HepG2 (cell line): ENCODE measurements around the gene SNRNP27. TPM values are rescaled to one million over a fixed set of nuclear protein-coding genes. Genes with fewer than 3 reads are reported as not detected.

Experiments
- CEBPZ ChIP-seq: IDR thresholded peaks from 2 replicates; pipeline ENCODE4 v1.6.1; 2012; ENCODE audit warnings: low read length, improper control_type of control experiment
- ELF1 ChIP-seq: sonication (generic); formaldehyde crosslinking; IDR thresholded peaks from 2 replicates; pipeline ENCODE4 v1.4.0; 2020; ENCODE audit warnings: missing genetic modification reagents
- ESRRA ChIP-seq: sonication (generic); formaldehyde crosslinking; IDR thresholded peaks from 2 replicates; pipeline ENCODE4 v1.5.1; 2020; ENCODE audit warnings: mild to moderate bottlenecking, low read depth, missing genetic modification reagents
- KLF15 ChIP-seq: sonication (generic); formaldehyde crosslinking; IDR thresholded peaks from 2 replicates; pipeline ENCODE4 v1.8.1; 2023; ENCODE audit warnings: borderline replicate concordance, mild to moderate bottlenecking, inconsistent platforms, missing genetic modification reagents, mixed read lengths
- KLF16 ChIP-seq, 2 experiments: sonication (generic) in 1 of 2; formaldehyde crosslinking in 1 of 2; IDR thresholded peaks; 2 replicates each; pipeline versions ENCODE4 v1.6.1 to v1.8.0; 2016 to 2023; ENCODE audit warnings: missing genetic modification reagents in 2 of 2, missing compliant biosample characterization in 1 of 2
- MEIS1 ChIP-seq: sonication (generic); formaldehyde crosslinking; IDR thresholded peaks from 2 replicates; pipeline ENCODE4 v1.9.0; 2021; ENCODE audit warnings: mild to moderate bottlenecking, missing genetic modification reagents, moderate library complexity, borderline replicate concordance
- NFIC ChIP-seq: IDR thresholded peaks from 2 replicates; pipeline ENCODE4 v1.6.1; 2012; ENCODE audit warnings: mild to moderate bottlenecking, low read length, inconsistent platforms
- POGZ ChIP-seq: sonication (generic); formaldehyde crosslinking; IDR thresholded peaks from 2 replicates; pipeline ENCODE4 v1.4.0; 2020; ENCODE audit warnings: mild to moderate bottlenecking, missing genetic modification reagents
- PRMT3 ChIP-seq: sonication (generic); formaldehyde crosslinking; IDR thresholded peaks from 2 replicates; pipeline ENCODE4 v1.8.1; 2022; ENCODE audit warnings: low read depth, mild to moderate bottlenecking, moderate library complexity, missing genetic modification reagents, borderline replicate concordance
- SIN3A ChIP-seq: IDR thresholded peaks from 2 replicates; pipeline ENCODE4 v1.6.1; 2011; ENCODE audit warnings: low read depth, mild to moderate bottlenecking, control low read depth, low read length, borderline replicate concordance
- SNAI1 ChIP-seq: sonication (generic); formaldehyde crosslinking; IDR thresholded peaks from 2 replicates; pipeline ENCODE4 v1.5.0; 2020; ENCODE audit warnings: mild to moderate bottlenecking, missing genetic modification reagents, borderline replicate concordance
- SP140L ChIP-seq: sonication (generic); formaldehyde crosslinking; IDR thresholded peaks from 2 replicates; pipeline ENCODE4 v1.4.0; 2020; ENCODE audit warnings: missing genetic modification reagents, borderline replicate concordance
- SRSF9 ChIP-seq: fragments of 200-400 bp; formaldehyde crosslinking; IDR thresholded peaks from 2 replicates; pipeline ENCODE4 v1.6.1; 2018; ENCODE audit warnings: borderline replicate concordance, mild to moderate bottlenecking, low read depth, low read length; ENCODE audit not compliant: insufficient read depth, poor library complexity, severe bottlenecking
- ZNF12 ChIP-seq: sonication (generic); formaldehyde crosslinking; IDR thresholded peaks from 2 replicates; pipeline ENCODE4 v1.5.0; 2020; ENCODE audit warnings: missing genetic modification reagents
- ZNF143 ChIP-seq: sonication (generic); formaldehyde crosslinking; IDR thresholded peaks from 2 replicates; pipeline ENCODE4 v1.4.0; 2020; ENCODE audit warnings: missing genetic modification reagents
- ZNF546 ChIP-seq: sonication (generic); formaldehyde crosslinking; conservative IDR thresholded peaks from 2 replicates; pipeline ENCODE4 v1.8.1; 2023; ENCODE audit warnings: mild to moderate bottlenecking, missing genetic modification reagents
- ZNF563 ChIP-seq: sonication (generic); formaldehyde crosslinking; IDR thresholded peaks from 2 replicates; pipeline ENCODE4 v1.8.0; 2022; ENCODE audit warnings: mild to moderate bottlenecking, moderate library complexity, missing genetic modification reagents
- ZNF576 ChIP-seq: sonication (generic); formaldehyde crosslinking; IDR thresholded peaks from 2 replicates; pipeline ENCODE4 v1.4.0; 2020; ENCODE audit warnings: mild to moderate bottlenecking, missing genetic modification reagents
- ZNF660 ChIP-seq: sonication (generic); formaldehyde crosslinking; IDR thresholded peaks from 2 replicates; pipeline ENCODE4 v1.5.1; 2020; ENCODE audit warnings: mild to moderate bottlenecking, low read depth, missing genetic modification reagents, borderline replicate concordance
- ZNF768 ChIP-seq: sonication (generic); formaldehyde crosslinking; IDR thresholded peaks from 2 replicates; pipeline ENCODE4 v1.4.0; 2020; ENCODE audit warnings: missing genetic modification reagents
- polyA plus RNA-seq, 8 experiments: library from polyadenylated mRNA; depleted of rRNA in 3 of 8; stranded (reverse) in 7 of 8; unstranded in 1 of 8; fragments of >200 nt; fragmentation: Illumina TruSeq in 4 of 8; extraction: Trizol in 4 of 8; gene quantifications; 2 replicates each; pipeline versions ENCODE4 v1.2.1 to v1.2.3, GENCODE V29; 2011 to 2016; ENCODE audit warnings: low read depth in 4 of 8, missing spikeins in 1 of 8, mixed read lengths in 1 of 8; ENCODE audit not compliant: insufficient read depth in 1 of 8
- total RNA-seq, 5 experiments: library from RNA; depleted of rRNA; stranded (reverse); fragments of >200 nt; fragmentation: Illumina TruSeq; extraction: Trizol; gene quantifications; 2 replicates each; pipeline ENCODE4 v1.2.3, GENCODE V29; 2016; ENCODE audit warnings: low read depth in 1 of 5
- TF ChIP-seq, protein P1 (sequence below): sonication (generic); formaldehyde crosslinking; conservative IDR thresholded peaks from 2 replicates; pipeline ENCODE4 v1.4.0; 2020; ENCODE audit warnings: missing genetic modification reagents
- TF ChIP-seq, protein P2 (sequence below): sonication (generic); formaldehyde crosslinking; IDR thresholded peaks from 2 replicates; pipeline ENCODE4 v1.5.1; 2020; ENCODE audit warnings: missing genetic modification reagents, mild to moderate bottlenecking, borderline replicate concordance

SNRNP27 gene
- total and polyA plus RNA-seq, 2 of the 13 experiments (the other 11 are each of a cell fraction or from before 2014, with no cell fraction given) = 49.8 to 54.6 TPM

- TF ChIP-seq ZNF546 (CRISPR knock-in tag) (no peak), MEIS1 (CRISPR knock-in tag) (no peak), ZNF576 (CRISPR knock-in tag) (no peak), ZNF12 (CRISPR knock-in tag) (peak; percentile 29; the same call in 1 of the 2 replicates), SIN3A (peak; percentile 88), ESRRA (CRISPR knock-in tag) (no peak), POGZ (peak; percentile 89), SRSF9 (no peak), SNAI1 (CRISPR knock-in tag) (peak; percentile 88), ZNF143 (peak; percentile 66), SP140L (CRISPR knock-in tag) (peak; percentile 96; the same call in 1 of the 2 replicates), KLF16 (CRISPR knock-in tag; IDR thresholded peaks at IDR 0.05) (peak in 1 of 2 experiments; percentile 99; a peak in 2 of 4 replicates), CEBPZ (no peak), ZNF660 (CRISPR knock-in tag) (peak; percentile 31; the same call in 1 of the 2 replicates), PRMT3 (CRISPR knock-in tag) (0 out of 2 replicates have a peak, but pooled peaks have one; percentile 20), ELF1 (peak; percentile 92), ZNF768 (CRISPR knock-in tag) (peak; percentile 66; the same call in 1 of the 2 replicates), KLF15 (CRISPR knock-in tag) (peak; percentile 72; the same call in 1 of the 2 replicates), NFIC (peak; percentile 85), ZNF563 (CRISPR knock-in tag) (peak; percentile 66; the same call in 1 of the 2 replicates)
- TF ChIP-seq, protein P1, sequence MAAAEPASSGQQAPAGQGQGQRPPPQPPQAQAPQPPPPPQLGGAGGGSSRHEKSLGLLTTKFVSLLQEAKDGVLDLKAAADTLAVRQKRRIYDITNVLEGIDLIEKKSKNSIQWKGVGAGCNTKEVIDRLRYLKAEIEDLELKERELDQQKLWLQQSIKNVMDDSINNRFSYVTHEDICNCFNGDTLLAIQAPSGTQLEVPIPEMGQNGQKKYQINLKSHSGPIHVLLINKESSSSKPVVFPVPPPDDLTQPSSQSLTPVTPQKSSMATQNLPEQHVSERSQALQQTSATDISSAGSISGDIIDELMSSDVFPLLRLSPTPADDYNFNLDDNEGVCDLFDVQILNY (CRISPR knock-in tag) = peak; percentile 56; the same call in 1 of the 2 replicates
- TF ChIP-seq, protein P2, sequence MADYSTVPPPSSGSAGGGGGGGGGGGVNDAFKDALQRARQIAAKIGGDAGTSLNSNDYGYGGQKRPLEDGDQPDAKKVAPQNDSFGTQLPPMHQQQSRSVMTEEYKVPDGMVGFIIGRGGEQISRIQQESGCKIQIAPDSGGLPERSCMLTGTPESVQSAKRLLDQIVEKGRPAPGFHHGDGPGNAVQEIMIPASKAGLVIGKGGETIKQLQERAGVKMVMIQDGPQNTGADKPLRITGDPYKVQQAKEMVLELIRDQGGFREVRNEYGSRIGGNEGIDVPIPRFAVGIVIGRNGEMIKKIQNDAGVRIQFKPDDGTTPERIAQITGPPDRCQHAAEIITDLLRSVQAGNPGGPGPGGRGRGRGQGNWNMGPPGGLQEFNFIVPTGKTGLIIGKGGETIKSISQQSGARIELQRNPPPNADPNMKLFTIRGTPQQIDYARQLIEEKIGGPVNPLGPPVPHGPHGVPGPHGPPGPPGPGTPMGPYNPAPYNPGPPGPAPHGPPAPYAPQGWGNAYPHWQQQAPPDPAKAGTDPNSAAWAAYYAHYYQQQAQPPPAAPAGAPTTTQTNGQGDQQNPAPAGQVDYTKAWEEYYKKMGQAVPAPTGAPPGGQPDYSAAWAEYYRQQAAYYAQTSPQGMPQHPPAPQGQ = no peak
Measured at GRCh38 chr2:69893684-69894551, at the start of gene SNRNP27 (continued).
